Ovary (tissue), 3 donors: ENCODE results near the gene NDEL1.

ENCODE experiments used
- EP300 ChIP-seq: sonication (generic); formaldehyde crosslinking; IDR thresholded peaks from one replicate; pipeline ENCODE4 v1.6.1; 2017; ENCODE audit warnings: antibody characterized with exemption
- POLR2A ChIP-seq: fragments of 450-650 bp; IDR thresholded peaks from one replicate; pipeline ENCODE4 v1.6.1; 2017; ENCODE audit warnings: antibody characterized with exemption, mild to moderate bottlenecking, moderate library complexity
- TF ChIP-seq, protein P1 (sequence below), 3 donors: fragments of 450-650 bp in 2 of 3; fragments of 200-600 bp in 1 of 3; IDR thresholded peaks; one replicate each; pipeline versions ENCODE4 v1.5.1 to v1.8.0; 2016 to 2022; ENCODE audit warnings: antibody characterized with exemption in 3 of 3, mild to moderate bottlenecking in 1 of 3
- donor health status: DM: no; HTN: no; CAD: no.

GRCh38 chr17:8487743-8488142, 52.1 kb downstream of the NDEL1 start:
- TF ChIP-seq, protein P1, sequence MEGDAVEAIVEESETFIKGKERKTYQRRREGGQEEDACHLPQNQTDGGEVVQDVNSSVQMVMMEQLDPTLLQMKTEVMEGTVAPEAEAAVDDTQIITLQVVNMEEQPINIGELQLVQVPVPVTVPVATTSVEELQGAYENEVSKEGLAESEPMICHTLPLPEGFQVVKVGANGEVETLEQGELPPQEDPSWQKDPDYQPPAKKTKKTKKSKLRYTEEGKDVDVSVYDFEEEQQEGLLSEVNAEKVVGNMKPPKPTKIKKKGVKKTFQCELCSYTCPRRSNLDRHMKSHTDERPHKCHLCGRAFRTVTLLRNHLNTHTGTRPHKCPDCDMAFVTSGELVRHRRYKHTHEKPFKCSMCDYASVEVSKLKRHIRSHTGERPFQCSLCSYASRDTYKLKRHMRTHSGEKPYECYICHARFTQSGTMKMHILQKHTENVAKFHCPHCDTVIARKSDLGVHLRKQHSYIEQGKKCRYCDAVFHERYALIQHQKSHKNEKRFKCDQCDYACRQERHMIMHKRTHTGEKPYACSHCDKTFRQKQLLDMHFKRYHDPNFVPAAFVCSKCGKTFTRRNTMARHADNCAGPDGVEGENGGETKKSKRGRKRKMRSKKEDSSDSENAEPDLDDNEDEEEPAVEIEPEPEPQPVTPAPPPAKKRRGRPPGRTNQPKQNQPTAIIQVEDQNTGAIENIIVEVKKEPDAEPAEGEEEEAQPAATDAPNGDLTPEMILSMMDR (IDR thresholded peaks at IDR 0.05), result no peak
- TF ChIP-seq POLR2A (no peak), EP300 (no peak)
